ENCODE results near the gene MXD3. TPM values are rescaled to one million over a fixed set of nuclear protein-coding genes. Genes with fewer than 3 reads are reported as not detected.
A peak's percentile ranks its signal among the peaks of the same experiment; 100 is the strongest.

MXD3 gene
- total RNA-seq, 5 donors from 2014 or later (not counting 1 experiment from before 2014, with no cell fraction given), result 9.3 to 15.2 (median 12.4) TPM

- Histone ChIP-seq H3K27ac (ENCODE audit: low read length) (peak within 1 kb of the TSS; percentile 73), H3K4me1 (ENCODE audit: control insufficient read depth in 1 of 2, extremely low read depth in 1 of 2, insufficient read depth in 2 of 2, low read length in 2 of 2) (peaks cover 51 to 75% of the 10 kb centered on the region in 2 experiments), H3K27me3 (replicated peaks in 1 of 2; ENCODE audit: control insufficient read depth in 2 of 2, extremely low read depth in 1 of 2, insufficient read depth in 2 of 2, low read length in 1 of 2) (no peaks in the 10 kb centered on the region), H3K4me3 (ENCODE audit: control insufficient read depth in 1 of 2, extremely low read depth in 1 of 2, low read length in 1 of 2) (peak within 1 kb of the TSS; percentile 77 to 92), H3K9me3 (no peaks in the 10 kb centered on the region), H3K36me3 (ENCODE audit: control insufficient read depth in 2 of 2, extremely low read depth in 1 of 2, insufficient read depth in 1 of 2, low read length in 1 of 2) (peaks cover 0 to 29% of the 10 kb centered on the region in 2 donors)
- Mint-ChIP-seq H3K9me3 (no peaks in the 10 kb centered on the region), H3K4me3 (peak within 1 kb of the TSS; percentile 77 to 91 (median 83)), H3K27me3 (no peaks in the 10 kb centered on the region), H3K36me3 (peaks cover 5% of the 10 kb centered on the region), H3K4me1 (peaks cover 70 to 81% (median 80%) of the 10 kb centered on the region in 3 donors), H3K27ac (peak within 1 kb of the TSS; percentile 89 to 97)
- DNase-seq (peak; percentile 52 to 89 (median 69)), ATAC-seq (replicated peaks in 1 of 4) (peak; percentile 90 to 93 (median 92))
- ChIA-PET CTCF (interaction anchor here (0.6 to 1.2 kb wide), 3 partner anchors 14 to 796 kb away, joined by 3 read pairs; partner anchors contain the start of gene NHP2 (in 1 of the 2)), POLR2A (no interaction called here)
- 0% methylated on average over 37 of the region's 37 CpGs for WGBS (ENCODE audit: insufficient coverage)
Observed at GRCh38 chr5:177357459-177358351, 46.0 kb upstream of the MXD3 start, which contains the start of gene RGS14. Gene RGS14, plus strand, starts transcription at chr5:177357924. Its CDS starts 101 bp downstream, at chr5:177358025.

GRCh38 chr5:177357146-177357458 is 45.4 kb upstream of the MXD3 start:
- no peak for DNase-seq
- Histone ChIP-seq H3K4me3 (ENCODE audit: control insufficient read depth in 1 of 2, extremely low read depth in 1 of 2, low read length in 1 of 2) (peak overlapping the region; percentile 77 to 92), H3K27me3 (replicated peaks in 1 of 2; ENCODE audit: control insufficient read depth in 2 of 2, extremely low read depth in 1 of 2, insufficient read depth in 2 of 2, low read length in 1 of 2) (no peaks in the 10 kb centered on the region), H3K9me3 (no peaks in the 10 kb centered on the region), H3K36me3 (ENCODE audit: control insufficient read depth in 2 of 2, extremely low read depth in 1 of 2, insufficient read depth in 1 of 2, low read length in 1 of 2) (peaks cover 0 to 27% of the 10 kb centered on the region in 2 donors), H3K27ac (ENCODE audit: low read length) (peak overlapping the region; percentile 73), H3K4me1 (ENCODE audit: control insufficient read depth in 1 of 2, extremely low read depth in 1 of 2, insufficient read depth in 2 of 2, low read length in 2 of 2) (peaks cover 46 to 72% of the 10 kb centered on the region in 2 experiments)
- peaks cover 5% of the 10 kb centered on the region for H3K36me3 Mint-ChIP-seq
- WGBS (ENCODE audit: insufficient coverage), result 59% methylated on average over 3 of the region's 5 CpGs
- H3K9me3 Mint-ChIP-seq, result no peaks in the 10 kb centered on the region
- ATAC-seq (replicated peaks in 1 of 4), result peak; percentile 6 to 14 (median 9)
- ChIA-PET POLR2A (no interaction called here), CTCF (interaction anchor here in 1 of 2 donors (0.6 to 1.4 kb wide), 2 partner anchors 41 to 100 kb away, joined by 3 to 4 read pairs; no protein-coding TSS in a partner anchor)
- H3K27ac Mint-ChIP-seq, result peak overlapping the region; percentile 89 to 97
- H3K4me1 Mint-ChIP-seq, result peaks cover 65 to 76% (median 76%) of the 10 kb centered on the region in 3 donors
- H3K27me3 Mint-ChIP-seq, result no peaks in the 10 kb centered on the region
- peak overlapping the region; percentile 77 to 91 (median 83) for H3K4me3 Mint-ChIP-seq

GRCh38 chr5:177356746-177357145 is 45.0 kb upstream of the MXD3 start:
- Mint-ChIP-seq H3K27ac (peak overlapping the region; percentile 89 to 97), H3K36me3 (peaks cover 5% of the 10 kb centered on the region), H3K4me3 (peak overlapping the region; percentile 77 to 91 (median 83)), H3K27me3 (no peaks in the 10 kb centered on the region), H3K4me1 (peaks cover 65 to 76% (median 76%) of the 10 kb centered on the region in 3 donors), H3K9me3 (no peaks in the 10 kb centered on the region)
- ChIA-PET POLR2A (interaction anchor here (0.6 to 0.8 kb wide), 5 partner anchors 9 to 192 kb away, joined by 3 to 15 read pairs (median 5); no protein-coding TSS in a partner anchor), CTCF (interaction anchor here in 1 of 2 donors (0.6 to 1.4 kb wide), 3 partner anchors 41 to 113 kb away, joined by 3 to 4 read pairs (median 3); no protein-coding TSS in a partner anchor)
- Histone ChIP-seq H3K27ac (ENCODE audit: low read length) (peak overlapping the region; percentile 73), H3K4me3 (ENCODE audit: control insufficient read depth in 1 of 2, extremely low read depth in 1 of 2, low read length in 1 of 2) (peak overlapping the region in 1 of 2 donors; percentile 92), H3K36me3 (ENCODE audit: control insufficient read depth in 2 of 2, extremely low read depth in 1 of 2, insufficient read depth in 1 of 2, low read length in 1 of 2) (peaks cover 0 to 23% of the 10 kb centered on the region in 2 donors), H3K4me1 (ENCODE audit: control insufficient read depth in 1 of 2, extremely low read depth in 1 of 2, insufficient read depth in 2 of 2, low read length in 2 of 2) (peaks cover 43 to 72% of the 10 kb centered on the region in 2 experiments), H3K27me3 (replicated peaks in 1 of 2; ENCODE audit: control insufficient read depth in 2 of 2, extremely low read depth in 1 of 2, insufficient read depth in 2 of 2, low read length in 1 of 2) (no peaks in the 10 kb centered on the region), H3K9me3 (no peaks in the 10 kb centered on the region)
- WGBS (ENCODE audit: insufficient coverage), result 100% methylated on average over 1 of the region's 3 CpGs
- no peak for ATAC-seq (replicated peaks in 1 of 4)
- DNase-seq, result no peak

GRCh38 chr5:177355868-177356168 is 44.1 kb upstream of the MXD3 start:
- Histone ChIP-seq H3K9me3 (no peaks in the 10 kb centered on the region), H3K27ac (ENCODE audit: low read length) (no peak overlapping the region), H3K4me3 (ENCODE audit: control insufficient read depth in 1 of 2, extremely low read depth in 1 of 2, low read length in 1 of 2) (no peak overlapping the region), H3K36me3 (ENCODE audit: control insufficient read depth in 2 of 2, extremely low read depth in 1 of 2, insufficient read depth in 1 of 2, low read length in 1 of 2) (peaks cover 0 to 19% of the 10 kb centered on the region in 2 donors), H3K4me1 (ENCODE audit: control insufficient read depth in 1 of 2, extremely low read depth in 1 of 2, insufficient read depth in 2 of 2, low read length in 2 of 2) (peaks cover 38 to 68% of the 10 kb centered on the region in 2 experiments), H3K27me3 (replicated peaks in 1 of 2; ENCODE audit: control insufficient read depth in 2 of 2, extremely low read depth in 1 of 2, insufficient read depth in 2 of 2, low read length in 1 of 2) (no peaks in the 10 kb centered on the region)
- Mint-ChIP-seq H3K36me3 (peaks cover 5% of the 10 kb centered on the region), H3K27me3 (no peaks in the 10 kb centered on the region), H3K4me1 (peaks cover 60 to 73% (median 72%) of the 10 kb centered on the region in 3 donors), H3K27ac (peak overlapping the region; percentile 49 to 60), H3K9me3 (no peaks in the 10 kb centered on the region), H3K4me3 (peak overlapping the region in 1 of 3 donors; percentile 77)
- POLR2A ChIA-PET, result interaction anchor here in 1 of 2 donors (0.6 kb wide), 1 partner anchor 14 kb away, joined by 3 read pairs; no protein-coding TSS in a partner anchor
- CTCF ChIA-PET, result interaction anchor here (0.5 to 1.4 kb wide), 3 partner anchors 10 to 102 kb away, joined by 3 to 4 read pairs (median 4); no protein-coding TSS in a partner anchor
- ATAC-seq (replicated peaks in 1 of 4) (no peak), DNase-seq (no peak)
- 17% methylated on average over 1 of the region's 1 CpG for WGBS (ENCODE audit: insufficient coverage)

- Mint-ChIP-seq H3K27ac (peak overlapping the region; percentile 25 to 49), H3K36me3 (peaks cover 5% of the 10 kb centered on the region), H3K27me3 (no peaks in the 10 kb centered on the region), H3K4me3 (peak overlapping the region in 1 of 3 donors; percentile 77), H3K4me1 (peaks cover 62 to 74% (median 72%) of the 10 kb centered on the region in 3 donors), H3K9me3 (no peaks in the 10 kb centered on the region)
- H3K4me1 ChIP-seq (ENCODE audit: control insufficient read depth in 1 of 2, extremely low read depth in 1 of 2, insufficient read depth in 2 of 2, low read length in 2 of 2), result peaks cover 41 to 68% of the 10 kb centered on the region in 2 experiments
- H3K27me3 ChIP-seq (replicated peaks in 1 of 2; ENCODE audit: control insufficient read depth in 2 of 2, extremely low read depth in 1 of 2, insufficient read depth in 2 of 2, low read length in 1 of 2), result no peaks in the 10 kb centered on the region
- CTCF ChIA-PET, result no interaction called here
- WGBS (ENCODE audit: insufficient coverage), result no CpG with 5 or more reads among the region's 1 CpG
- no peak overlapping the region for H3K4me3 ChIP-seq (ENCODE audit: control insufficient read depth in 1 of 2, extremely low read depth in 1 of 2, low read length in 1 of 2)
- peaks cover 0 to 19% of the 10 kb centered on the region in 2 donors for H3K36me3 ChIP-seq (ENCODE audit: control insufficient read depth in 2 of 2, extremely low read depth in 1 of 2, insufficient read depth in 1 of 2, low read length in 1 of 2)
- DNase-seq (no peak), ATAC-seq (replicated peaks in 1 of 4) (no peak)
- POLR2A ChIA-PET, result no interaction called here
- H3K9me3 ChIP-seq, result no peaks in the 10 kb centered on the region
- no peak overlapping the region for H3K27ac ChIP-seq (ENCODE audit: low read length)
Observed at GRCh38 chr5:177355162-177355867, 43.6 kb upstream of the MXD3 start.

- ChIA-PET POLR2A (no interaction called here), CTCF (interaction anchor here in 1 of 2 donors (1.0 kb wide), 1 partner anchor 17 kb away, joined by 3 read pairs; no protein-coding TSS in a partner anchor)
- no peaks in the 10 kb centered on the region for H3K27me3 Mint-ChIP-seq
- H3K4me1 Mint-ChIP-seq, result peaks cover 62 to 74% (median 72%) of the 10 kb centered on the region in 3 donors
- DNase-seq (no peak), ATAC-seq (replicated peaks in 1 of 4) (no peak)
- H3K36me3 Mint-ChIP-seq, result peaks cover 3% of the 10 kb centered on the region
- H3K4me3 Mint-ChIP-seq, result peak overlapping the region in 1 of 3 donors; percentile 17
- 89% methylated on average over 3 of the region's 3 CpGs for WGBS (ENCODE audit: insufficient coverage)
- peak overlapping the region; percentile 17 to 25 for H3K27ac Mint-ChIP-seq
- peaks cover 42 to 68% of the 10 kb centered on the region in 2 experiments for H3K4me1 ChIP-seq (ENCODE audit: control insufficient read depth in 1 of 2, extremely low read depth in 1 of 2, insufficient read depth in 2 of 2, low read length in 2 of 2)
- H3K36me3 ChIP-seq (ENCODE audit: control insufficient read depth in 2 of 2, extremely low read depth in 1 of 2, insufficient read depth in 1 of 2, low read length in 1 of 2), result peaks cover 2 to 19% of the 10 kb centered on the region in 2 donors
- no peak overlapping the region for H3K27ac ChIP-seq (ENCODE audit: low read length)
- no peaks in the 10 kb centered on the region for H3K9me3 ChIP-seq
- no peaks in the 10 kb centered on the region for H3K9me3 Mint-ChIP-seq
- H3K27me3 ChIP-seq (replicated peaks in 1 of 2; ENCODE audit: control insufficient read depth in 2 of 2, extremely low read depth in 1 of 2, insufficient read depth in 2 of 2, low read length in 1 of 2), result no peaks in the 10 kb centered on the region
- H3K4me3 ChIP-seq (ENCODE audit: control insufficient read depth in 1 of 2, extremely low read depth in 1 of 2, low read length in 1 of 2), result no peak overlapping the region
Observed at GRCh38 chr5:177354711-177355110, 43.0 kb upstream of the MXD3 start.
